Measurements from ENCODE around the gene LRRC8C. TPM values are rescaled to one million over a fixed set of nuclear protein-coding genes. Genes with fewer than 3 reads are reported as not detected.

LRRC8C gene
- total and polyA plus RNA-seq, 10 of the 15 experiments (the other 5 are each of a cell fraction or from before 2014, with no cell fraction given): 2.3 to 16.3 (median 10.8) TPM

DNA sequence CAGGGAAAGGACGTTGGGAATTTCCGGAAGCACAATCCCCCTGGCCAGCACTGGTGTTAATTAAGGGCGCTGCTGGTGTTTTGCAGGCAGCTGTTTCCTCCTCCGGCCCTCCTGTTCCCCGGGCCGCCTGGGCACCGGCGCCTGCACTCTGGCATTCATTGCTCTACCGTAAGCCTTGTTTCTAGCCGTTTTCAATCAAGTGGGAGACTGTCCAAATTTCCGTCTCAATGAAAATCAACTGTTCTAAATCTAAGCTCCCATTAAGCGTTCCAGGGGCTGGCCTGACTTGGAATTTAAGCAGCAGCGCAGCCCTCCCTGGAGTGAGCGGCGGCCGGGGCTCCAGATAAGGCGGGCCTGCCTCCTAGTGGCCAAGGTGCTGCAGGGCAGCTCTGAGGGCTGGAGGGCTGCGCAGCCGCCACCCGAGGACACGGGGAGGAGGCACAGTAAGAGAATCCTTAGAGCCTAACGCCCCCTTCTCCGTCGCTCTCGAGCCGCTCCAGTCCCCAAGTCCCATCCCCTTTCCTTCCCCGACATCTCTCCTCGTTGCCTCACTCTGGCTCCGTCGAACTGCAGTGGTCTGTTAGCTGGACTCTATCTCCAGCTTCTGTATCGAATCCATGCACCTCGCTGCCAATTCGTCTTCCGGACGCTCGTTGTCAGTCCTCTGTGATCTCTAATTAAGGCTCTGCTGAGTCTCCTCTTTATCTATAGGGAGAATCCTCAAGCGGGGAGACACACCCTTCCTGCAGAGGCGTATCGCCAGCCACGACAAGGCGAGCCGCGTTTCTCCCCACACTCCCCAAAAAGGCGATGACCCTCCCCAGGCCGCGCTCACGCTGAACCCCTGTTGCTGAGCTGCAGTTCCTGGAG is 130.1 kb downstream of the LRRC8C start (continued):
- TF ChIP-seq ESRRA (IDR thresholded peaks at IDR 0.05; ENCODE audit: low read length) (0 out of 2 replicates have a peak, but pooled peaks have one; percentile 47), NRF1 (conservative IDR thresholded peaks at IDR 0.05; ENCODE audit: low read depth, low read length) (peak; percentile 37), NR2F1 (conservative IDR thresholded peaks at IDR 0.05) (no peak), SIX5 (IDR thresholded peaks at IDR 0.05; ENCODE audit: low read depth, low read length, severe bottlenecking) (no peak), CEBPB (IDR thresholded peaks at IDR 0.05; ENCODE audit: borderline replicate concordance in 1 of 2, low read depth in 2 of 2, low read length in 2 of 2) (no peak), SMC3 (IDR thresholded peaks at IDR 0.05; ENCODE audit: borderline replicate concordance, low read length) (peak; percentile 96), HDAC2 (IDR thresholded peaks at IDR 0.05) (no peak), GATAD2B (conservative IDR thresholded peaks at IDR 0.05; ENCODE audit: low read depth) (no peak), NFIC (IDR thresholded peaks at IDR 0.05; ENCODE audit: low read depth, low read length) (no peak), WRNIP1 (IDR thresholded peaks at IDR 0.05; ENCODE audit: borderline replicate concordance, low read depth, low read length) (no peak), IKZF1 (conservative IDR thresholded peaks at IDR 0.05) (peak; percentile 79; the same call in 1 of the 2 replicates), BRCA1 (IDR thresholded peaks at IDR 0.05; ENCODE audit: low read depth, low read length) (no peak), RUNX3 (IDR thresholded peaks at IDR 0.05; ENCODE audit: low read length) (no peak), YBX1 (IDR thresholded peaks at IDR 0.05) (no peak), BHLHE40 (IDR thresholded peaks at IDR 0.05; ENCODE audit: borderline replicate concordance in 1 of 2, low read depth in 2 of 2, low read length in 1 of 2) (0 out of 4 replicates have a peak, but pooled peaks have one; percentile 29 to 38), TCF12 (IDR thresholded peaks at IDR 0.05; ENCODE audit: low read depth, low read length) (0 out of 2 replicates have a peak, but pooled peaks have one; percentile 23), JUNB (IDR thresholded peaks at IDR 0.05) (no peak), BCL11A (IDR thresholded peaks at IDR 0.05; ENCODE audit: low read depth, low read length) (no peak)
- TF ChIP-seq, protein P1, sequence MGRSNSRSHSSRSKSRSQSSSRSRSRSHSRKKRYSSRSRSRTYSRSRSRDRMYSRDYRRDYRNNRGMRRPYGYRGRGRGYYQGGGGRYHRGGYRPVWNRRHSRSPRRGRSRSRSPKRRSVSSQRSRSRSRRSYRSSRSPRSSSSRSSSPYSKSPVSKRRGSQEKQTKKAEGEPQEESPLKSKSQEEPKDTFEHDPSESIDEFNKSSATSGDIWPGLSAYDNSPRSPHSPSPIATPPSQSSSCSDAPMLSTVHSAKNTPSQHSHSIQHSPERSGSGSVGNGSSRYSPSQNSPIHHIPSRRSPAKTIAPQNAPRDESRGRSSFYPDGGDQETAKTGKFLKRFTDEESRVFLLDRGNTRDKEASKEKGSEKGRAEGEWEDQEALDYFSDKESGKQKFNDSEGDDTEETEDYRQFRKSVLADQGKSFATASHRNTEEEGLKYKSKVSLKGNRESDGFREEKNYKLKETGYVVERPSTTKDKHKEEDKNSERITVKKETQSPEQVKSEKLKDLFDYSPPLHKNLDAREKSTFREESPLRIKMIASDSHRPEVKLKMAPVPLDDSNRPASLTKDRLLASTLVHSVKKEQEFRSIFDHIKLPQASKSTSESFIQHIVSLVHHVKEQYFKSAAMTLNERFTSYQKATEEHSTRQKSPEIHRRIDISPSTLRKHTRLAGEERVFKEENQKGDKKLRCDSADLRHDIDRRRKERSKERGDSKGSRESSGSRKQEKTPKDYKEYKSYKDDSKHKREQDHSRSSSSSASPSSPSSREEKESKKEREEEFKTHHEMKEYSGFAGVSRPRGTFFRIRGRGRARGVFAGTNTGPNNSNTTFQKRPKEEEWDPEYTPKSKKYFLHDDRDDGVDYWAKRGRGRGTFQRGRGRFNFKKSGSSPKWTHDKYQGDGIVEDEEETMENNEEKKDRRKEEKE (IDR thresholded peaks at IDR 0.05): no peak
- TF ChIP-seq, protein P2, sequence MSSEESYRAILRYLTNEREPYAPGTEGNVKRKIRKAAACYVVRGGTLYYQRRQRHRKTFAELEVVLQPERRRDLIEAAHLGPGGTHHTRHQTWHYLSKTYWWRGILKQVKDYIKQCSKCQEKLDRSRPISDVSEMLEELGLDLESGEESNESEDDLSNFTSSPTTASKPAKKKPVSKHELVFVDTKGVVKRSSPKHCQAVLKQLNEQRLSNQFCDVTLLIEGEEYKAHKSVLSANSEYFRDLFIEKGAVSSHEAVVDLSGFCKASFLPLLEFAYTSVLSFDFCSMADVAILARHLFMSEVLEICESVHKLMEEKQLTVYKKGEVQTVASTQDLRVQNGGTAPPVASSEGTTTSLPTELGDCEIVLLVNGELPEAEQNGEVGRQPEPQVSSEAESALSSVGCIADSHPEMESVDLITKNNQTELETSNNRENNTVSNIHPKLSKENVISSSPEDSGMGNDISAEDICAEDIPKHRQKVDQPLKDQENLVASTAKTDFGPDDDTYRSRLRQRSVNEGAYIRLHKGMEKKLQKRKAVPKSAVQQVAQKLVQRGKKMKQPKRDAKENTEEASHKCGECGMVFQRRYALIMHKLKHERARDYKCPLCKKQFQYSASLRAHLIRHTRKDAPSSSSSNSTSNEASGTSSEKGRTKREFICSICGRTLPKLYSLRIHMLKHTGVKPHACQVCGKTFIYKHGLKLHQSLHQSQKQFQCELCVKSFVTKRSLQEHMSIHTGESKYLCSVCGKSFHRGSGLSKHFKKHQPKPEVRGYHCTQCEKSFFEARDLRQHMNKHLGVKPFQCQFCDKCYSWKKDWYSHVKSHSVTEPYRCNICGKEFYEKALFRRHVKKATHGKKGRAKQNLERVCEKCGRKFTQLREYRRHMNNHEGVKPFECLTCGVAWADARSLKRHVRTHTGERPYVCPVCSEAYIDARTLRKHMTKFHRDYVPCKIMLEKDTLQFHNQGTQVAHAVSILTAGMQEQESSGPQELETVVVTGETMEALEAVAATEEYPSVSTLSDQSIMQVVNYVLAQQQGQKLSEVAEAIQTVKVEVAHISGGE (CRISPR knock-in tag; IDR thresholded peaks at IDR 0.05): no peak
- TF ChIP-seq, protein P3, sequence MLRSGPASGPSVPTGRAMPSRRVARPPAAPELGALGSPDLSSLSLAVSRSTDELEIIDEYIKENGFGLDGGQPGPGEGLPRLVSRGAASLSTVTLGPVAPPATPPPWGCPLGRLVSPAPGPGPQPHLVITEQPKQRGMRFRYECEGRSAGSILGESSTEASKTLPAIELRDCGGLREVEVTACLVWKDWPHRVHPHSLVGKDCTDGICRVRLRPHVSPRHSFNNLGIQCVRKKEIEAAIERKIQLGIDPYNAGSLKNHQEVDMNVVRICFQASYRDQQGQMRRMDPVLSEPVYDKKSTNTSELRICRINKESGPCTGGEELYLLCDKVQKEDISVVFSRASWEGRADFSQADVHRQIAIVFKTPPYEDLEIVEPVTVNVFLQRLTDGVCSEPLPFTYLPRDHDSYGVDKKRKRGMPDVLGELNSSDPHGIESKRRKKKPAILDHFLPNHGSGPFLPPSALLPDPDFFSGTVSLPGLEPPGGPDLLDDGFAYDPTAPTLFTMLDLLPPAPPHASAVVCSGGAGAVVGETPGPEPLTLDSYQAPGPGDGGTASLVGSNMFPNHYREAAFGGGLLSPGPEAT (IDR thresholded peaks at IDR 0.05; ENCODE audit: low read depth): no peak
